NCI-H1417 treated with DMSO at 0.1 percent for 48 hours (cell line): ENCODE results near the gene SLC19A1.

Experiments
- DNase-seq: peaks from one replicate; lab custom pipeline; 2025; lab: John Stamatoyannopoulos, UW

SLC19A1 gene

GRCh38 chr21:45545236-45545570 is 3.0 kb upstream of the SLC19A1 start:
- no peak for DNase-seq

- no peak for DNase-seq
Measured at GRCh38 chr21:45544449-45545235, 2.4 kb upstream of the SLC19A1 start.

GRCh38 chr21:45543710-45544448 is 1.6 kb upstream of the SLC19A1 start:
- DNase-seq, result no peak

GRCh38 chr21:45543371-45543709 is 1.1 kb upstream of the SLC19A1 start:
- no peak for DNase-seq

GRCh38 chr21:45542667-45543370 is 579 bp upstream of the SLC19A1 start:
- DNase-seq, result no peak

GRCh38 chr21:45541221-45542039 is 810 bp downstream of the SLC19A1 start:
- DNase-seq, result no peak

GRCh38 chr21:45540601-45540970 is 1.7 kb downstream of the SLC19A1 start:
- no peak for DNase-seq

- DNase-seq, result no peak
Measured at GRCh38 chr21:45539796-45540600, 2.2 kb downstream of the SLC19A1 start.

- DNase-seq, result no peak
Measured at GRCh38 chr21:45539046-45539795, 3.0 kb downstream of the SLC19A1 start.

GRCh38 chr21:45538381-45539045 is 3.7 kb downstream of the SLC19A1 start:
- no peak for DNase-seq

- DNase-seq, result no peak
Measured at GRCh38 chr21:45537746-45538291, 4.4 kb downstream of the SLC19A1 start.

GRCh38 chr21:45537111-45537745 is 5.0 kb downstream of the SLC19A1 start:
- DNase-seq, result no peak

GRCh38 chr21:45536301-45537081 is 5.7 kb downstream of the SLC19A1 start:
- DNase-seq, result no peak

GRCh38 chr21:45535341-45536081 is 6.7 kb downstream of the SLC19A1 start:
- no peak for DNase-seq

- peak; percentile 17 for DNase-seq
Measured at GRCh38 chr21:45534636-45535331, 7.5 kb downstream of the SLC19A1 start.

- DNase-seq, result no peak
Measured at GRCh38 chr21:45533846-45534635, 8.2 kb downstream of the SLC19A1 start.
